Adrenal gland (tissue), 5 donors: ENCODE results near the gene TEAD1.

Experiments used
- CTCF ChIP-seq, 6 experiments: fragments of 450-650 bp in 4 of 6; fragments of 200-600 bp in 2 of 6; sonication (generic) in 1 of 6; IDR thresholded peaks; 1 replicate in 5 of 6; 2 replicates in 1 of 6; pipeline versions ENCODE4 v1.5.1 to v1.8.0; 2016 to 2021; ENCODE audit warnings: antibody characterized with exemption in 6 of 6, mild to moderate bottlenecking in 2 of 6, moderate library complexity in 1 of 6
- POLR2A ChIP-seq, 2 donors: fragments of 450-650 bp; IDR thresholded peaks; one replicate each; pipeline ENCODE4 v1.6.1; 2017; ENCODE audit warnings: antibody characterized with exemption in 2 of 2, mild to moderate bottlenecking in 2 of 2, moderate library complexity in 1 of 2
- donor health status: DM: no; HTN: no; CAD: no.

DNA sequence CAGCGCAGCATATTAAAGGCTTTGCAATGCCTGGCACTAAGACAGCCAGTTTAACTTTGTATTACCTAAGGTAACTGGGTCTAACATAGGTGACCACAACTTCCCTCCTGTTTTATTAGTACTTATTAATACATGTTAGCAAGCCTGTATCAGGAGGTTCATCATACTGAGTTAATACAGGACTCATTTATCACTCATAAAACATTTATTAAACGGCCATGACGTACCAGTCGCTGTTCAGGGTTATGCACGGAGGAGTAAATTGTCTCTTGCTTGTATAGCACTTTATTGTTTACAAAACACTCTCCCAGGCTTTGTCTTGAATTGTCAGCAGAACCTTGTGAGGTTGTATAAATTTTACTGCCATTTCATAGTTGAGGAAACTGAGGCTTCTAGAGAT lies 55.7 kb downstream of the TEAD1 start:
- TF ChIP-seq CTCF (IDR thresholded peaks at IDR 0.05) (no peak), POLR2A (IDR thresholded peaks at IDR 0.05) (no peak)
